Central memory CD8-positive, alpha-beta T cell (primary cell): ENCODE data around the gene ING2.

Experiments
- ATAC-seq: fragments of 150-1000 bp; cut with Tn5 transposase; replicated peaks from 2 replicates; pipeline ENCODE4 v1.10.0; 2022; ENCODE audit warnings: mild to moderate bottlenecking, moderate FRiP score, moderate number of reproducible peaks; ENCODE audit not compliant: poor library complexity, severe bottlenecking; ENCODE audit errors: extremely low read depth
- DNase-seq, 2 donors: peaks; one replicate each; pipeline ENCODE4 v3.0.0; 2021; ENCODE audit warnings: low spot score in 2 of 2
- H3K27ac Mint-ChIP-seq: one replicate; pipeline ENCODE4 v1.8.0; 2022; ENCODE audit warnings: low read depth, mild to moderate bottlenecking, moderate library complexity, mixed read lengths
- H3K27me3 Mint-ChIP-seq: one replicate; pipeline ENCODE4 v1.8.0; 2022; ENCODE audit warnings: mixed read lengths
- H3K36me3 Mint-ChIP-seq: one replicate; pipeline ENCODE4 v1.8.0; 2022; ENCODE audit warnings: mild to moderate bottlenecking, moderate library complexity, mixed read lengths; ENCODE audit not compliant: insufficient read depth
- H3K4me1 Mint-ChIP-seq: one replicate; pipeline ENCODE4 v1.8.0; 2022; ENCODE audit warnings: mixed read lengths
- H3K4me3 Mint-ChIP-seq: one replicate; pipeline ENCODE4 v1.8.0; 2022; ENCODE audit warnings: mild to moderate bottlenecking, moderate library complexity, mixed read lengths
- H3K9me3 Mint-ChIP-seq: one replicate; pipeline ENCODE4 v1.8.0; 2022; ENCODE audit warnings: mixed read lengths

The ING2 gene

DNA sequence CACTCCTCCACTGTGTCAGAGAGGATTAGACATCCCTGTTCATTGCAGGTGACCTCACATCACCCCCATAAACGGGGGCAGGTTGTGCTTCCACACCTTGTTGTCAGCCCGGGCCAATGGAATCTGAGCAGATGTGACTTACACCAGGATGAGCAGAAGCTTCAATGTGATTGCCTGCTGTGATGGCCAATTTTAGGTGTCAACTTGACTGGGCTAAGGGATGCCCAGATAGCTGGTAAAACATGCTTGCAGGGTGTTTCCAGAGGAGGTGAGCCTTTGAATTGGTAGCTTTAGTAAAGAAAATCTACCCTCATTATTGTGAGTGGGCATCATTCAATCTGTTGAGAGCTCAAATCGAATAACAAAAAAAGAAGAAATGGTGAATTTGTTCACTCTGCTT, 52.1 kb downstream of the ING2 start:
- peaks cover 14% of the 10 kb centered on the region for H3K9me3 Mint-ChIP-seq
- H3K27ac Mint-ChIP-seq, result no peak overlapping the region
- H3K4me3 Mint-ChIP-seq, result no peak overlapping the region
- peaks cover 5% of the 10 kb centered on the region for H3K36me3 Mint-ChIP-seq
- DNase-seq, result no peak
- H3K27me3 Mint-ChIP-seq, result peaks cover 39% of the 10 kb centered on the region
- no peak for ATAC-seq
- H3K4me1 Mint-ChIP-seq, result peaks cover 6% of the 10 kb centered on the region

DNA sequence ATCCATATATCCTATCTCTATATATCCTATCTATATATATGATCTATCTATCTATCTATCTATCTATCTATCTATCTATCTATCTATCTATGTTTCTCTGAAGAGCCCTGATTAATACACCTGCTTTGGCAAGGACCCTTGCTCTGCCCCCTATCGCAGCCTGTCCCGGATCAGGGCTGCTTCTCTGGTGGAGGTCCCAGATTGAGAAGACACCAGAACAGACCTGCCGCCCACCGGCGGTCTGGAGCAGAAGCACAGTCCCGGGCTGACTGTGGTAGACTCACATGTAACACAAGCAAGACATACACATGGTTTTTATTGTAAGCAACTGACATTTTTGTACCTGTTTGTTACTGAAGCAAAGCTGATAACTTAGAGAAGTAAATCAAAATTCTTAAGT, 52.8 kb downstream of the ING2 start:
- Mint-ChIP-seq H3K4me1 (peaks cover 4% of the 10 kb centered on the region), H3K4me3 (no peak overlapping the region), H3K9me3 (peaks cover 11% of the 10 kb centered on the region), H3K36me3 (peaks cover 3% of the 10 kb centered on the region), H3K27ac (no peak overlapping the region), H3K27me3 (peaks cover 41% of the 10 kb centered on the region)
- no peak for ATAC-seq
- no peak for DNase-seq

DNA sequence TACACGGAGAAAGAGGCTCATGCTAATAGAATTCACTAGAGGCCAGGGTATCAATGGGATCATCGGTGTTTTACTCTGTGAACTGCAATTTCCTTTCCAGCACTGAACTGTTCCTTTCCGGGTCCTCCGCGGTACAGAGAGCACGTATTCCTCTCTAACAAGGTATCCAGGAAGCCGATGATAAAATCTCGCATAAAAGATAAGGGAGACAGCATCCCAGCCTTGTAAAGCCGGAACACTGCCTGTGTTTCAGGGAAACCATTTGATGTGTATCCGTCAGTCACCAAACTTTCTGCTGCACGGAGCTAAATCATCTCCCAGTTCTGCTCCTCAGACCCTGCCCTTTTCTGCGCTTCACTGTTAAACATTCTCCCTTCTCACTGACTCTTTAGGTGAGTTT, 54.0 kb downstream of the ING2 start:
- Mint-ChIP-seq H3K9me3 (no peaks in the 10 kb centered on the region), H3K4me3 (no peak overlapping the region), H3K27ac (no peak overlapping the region), H3K36me3 (peaks cover 2% of the 10 kb centered on the region), H3K4me1 (no peaks in the 10 kb centered on the region), H3K27me3 (peaks cover 50% of the 10 kb centered on the region)
- DNase-seq (no peak), ATAC-seq (no peak)

DNA sequence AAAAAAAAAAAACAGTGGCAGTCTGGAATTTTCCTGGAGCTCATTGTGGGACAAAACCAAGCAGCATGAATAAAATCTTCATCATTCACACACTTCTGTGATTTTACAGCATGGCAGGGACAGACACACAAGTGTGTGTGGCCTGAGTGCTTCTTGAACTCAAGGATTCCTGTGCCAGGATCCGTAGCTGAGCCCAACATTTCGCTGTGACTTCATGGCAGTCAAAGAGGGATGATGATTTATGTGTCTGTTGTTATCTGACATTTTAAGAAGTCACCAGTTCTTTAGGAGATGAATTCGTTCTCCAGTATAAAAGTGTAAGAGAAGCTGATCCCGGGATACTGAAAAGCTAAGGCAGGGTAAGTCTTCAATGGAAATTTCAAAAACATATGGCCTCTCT, 57.0 kb downstream of the ING2 start:
- Mint-ChIP-seq H3K4me3 (no peak overlapping the region), H3K27me3 (peaks cover 71% of the 10 kb centered on the region), H3K27ac (no peak overlapping the region), H3K9me3 (no peaks in the 10 kb centered on the region), H3K4me1 (no peaks in the 10 kb centered on the region), H3K36me3 (no peaks in the 10 kb centered on the region)
- no peak for ATAC-seq
- DNase-seq, result no peak
